ENCODE results near the gene TMIGD3.

Gene TMIGD3

GRCh38 chr1:111474106-111474505 lies 29.3 kb downstream of the TMIGD3 start:
- no peak for DNase-seq

- no peak for DNase-seq
Observed at GRCh38 chr1:111471538-111471937, 31.9 kb downstream of the TMIGD3 start.

GRCh38 chr1:111471012-111471411 lies 32.4 kb downstream of the TMIGD3 start:
- no peak for DNase-seq

GRCh38 chr1:111470596-111470995 lies 32.8 kb downstream of the TMIGD3 start:
- DNase-seq = no peak

- no peak for DNase-seq
Observed at GRCh38 chr1:111469539-111469938, 33.9 kb downstream of the TMIGD3 start.

GRCh38 chr1:111468717-111469100 lies 34.7 kb downstream of the TMIGD3 start:
- no peak for DNase-seq

GRCh38 chr1:111467865-111468716 lies 35.3 kb downstream of the TMIGD3 start:
- no peak for DNase-seq

GRCh38 chr1:111466480-111466879 lies 37.0 kb downstream of the TMIGD3 start:
- no peak for DNase-seq

- no peak for DNase-seq
Observed at GRCh38 chr1:111465754-111466153, 37.7 kb downstream of the TMIGD3 start.

- DNase-seq = peak; percentile 50
Observed at GRCh38 chr1:111463029-111463683, 40.3 kb downstream of the TMIGD3 start.

- no peak for DNase-seq
Observed at GRCh38 chr1:111462370-111463028, 40.9 kb downstream of the TMIGD3 start.

GRCh38 chr1:111461765-111462164 lies 41.7 kb downstream of the TMIGD3 start:
- no peak for DNase-seq

- no peak for DNase-seq
Observed at GRCh38 chr1:111455642-111456031, 47.8 kb downstream of the TMIGD3 start.

- no peak for DNase-seq
Observed at GRCh38 chr1:111454859-111455641, 48.4 kb downstream of the TMIGD3 start.

GRCh38 chr1:111453706-111454105 lies 49.7 kb downstream of the TMIGD3 start:
- DNase-seq = no peak

GRCh38 chr1:111452581-111452980 lies 50.9 kb downstream of the TMIGD3 start:
- no peak for DNase-seq

- DNase-seq = no peak
Observed at GRCh38 chr1:111450185-111450584, 53.2 kb downstream of the TMIGD3 start.

GRCh38 chr1:111449703-111450017 lies 53.8 kb downstream of the TMIGD3 start:
- no peak for DNase-seq

- peak; percentile 99 for DNase-seq
Observed at GRCh38 chr1:111448918-111449702, 54.3 kb downstream of the TMIGD3 start, which contains the start of the genes ATP5PB and WDR77. TSS of gene ATP5PB (plus strand) at chr1:111449464. CDS start at chr1:111449542, 78 bp downstream. TSS of gene WDR77 (minus strand) at chr1:111449256. CDS start at chr1:111449169, 87 bp downstream.

- no peak for DNase-seq
Observed at GRCh38 chr1:111448482-111448917, 54.9 kb downstream of the TMIGD3 start.

- DNase-seq = no peak
Observed at GRCh38 chr1:111446967-111447892, 56.2 kb downstream of the TMIGD3 start.

Data from fibroblast of skin of abdomen (primary cell).